Measurements from ENCODE around the gene CAMTA1.

DNA sequence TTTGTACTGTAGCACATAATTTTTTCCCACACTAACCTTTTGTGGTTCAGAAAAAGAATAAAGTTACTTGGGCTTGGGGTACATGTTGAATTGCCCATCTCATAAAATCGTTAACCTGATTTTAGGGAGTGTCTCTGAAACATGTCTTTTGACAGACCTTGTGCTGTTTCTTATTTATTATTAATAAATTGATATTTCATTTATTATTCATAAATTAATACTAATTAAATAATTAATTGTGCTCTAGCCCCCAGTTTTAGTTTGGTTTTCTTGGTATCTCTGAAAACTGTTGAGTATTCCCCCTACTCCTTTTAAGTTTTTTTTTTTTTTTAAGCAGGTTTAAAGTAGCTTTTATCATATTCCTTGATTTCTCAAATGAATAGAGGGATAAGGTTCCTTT lies 27.9 kb downstream of the CAMTA1 start:
- TF ChIP-seq POLR2A (IDR thresholded peaks at IDR 0.05; ENCODE audit: low read length) (no peak), GATA1 (IDR thresholded peaks at IDR 0.05; ENCODE audit: low read depth, low read length) (no peak)

All from erythroblast (primary cell).